ENCODE measurements around the gene SFXN3. TPM values are rescaled to one million over a fixed set of nuclear protein-coding genes. Genes with fewer than 3 reads are reported as not detected.

SFXN3 gene
- total RNA-seq, 4 donors from 2014 or later: 35.8 to 56.8 (median 43.3) TPM

DNA sequence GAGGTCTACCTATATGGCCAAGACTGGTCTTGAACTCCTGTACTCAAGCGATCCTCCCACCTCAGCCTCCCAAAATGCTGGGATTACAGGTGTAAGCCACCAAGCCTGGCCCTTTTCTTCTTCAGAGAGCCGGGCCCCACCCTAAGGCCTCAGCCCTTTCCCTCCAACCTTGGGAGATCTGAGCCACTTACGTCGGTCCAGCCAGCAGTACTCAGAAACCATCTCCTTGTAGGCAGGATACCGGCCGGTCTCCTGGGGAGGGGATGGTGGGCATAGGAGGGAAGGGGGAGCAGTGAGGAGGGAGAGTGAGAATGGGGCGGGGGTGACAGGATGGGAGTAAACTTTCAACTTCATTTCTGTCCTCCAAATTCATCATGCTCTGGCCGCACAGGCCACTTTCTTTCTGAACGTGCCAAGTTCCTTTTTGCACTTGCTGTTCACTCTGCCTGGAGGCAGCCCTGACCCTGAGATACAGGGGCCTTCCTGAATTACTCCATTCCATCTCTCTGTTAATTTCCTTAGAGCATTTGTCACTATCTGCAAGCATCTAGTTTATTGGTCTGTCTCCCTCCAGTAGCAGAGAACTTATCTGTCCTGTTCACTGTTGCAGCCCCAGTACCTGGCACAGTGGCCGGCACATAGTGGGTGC, 10.5 kb upstream of the SFXN3 start:
- intact Hi-C loops (cut with DNase I): no loop called here
- WGBS, 2 donors: 80 to 87% methylated on average over 10 of the region's 10 CpGs
- Histone ChIP-seq H3K4me3 (replicated peaks in 1 of 3) (no peak overlapping the region), H3K27ac (no peak overlapping the region), H3K27me3 (peaks cover 7% of the 10 kb centered on the region), H3K4me1 (peaks cover 0 to 7% of the 10 kb centered on the region in 2 donors), H3K9me3 (no peaks in the 10 kb centered on the region), H3K36me3 (no peaks in the 10 kb centered on the region)
- no peak for DNase-seq
- TF ChIP-seq, protein P1, sequence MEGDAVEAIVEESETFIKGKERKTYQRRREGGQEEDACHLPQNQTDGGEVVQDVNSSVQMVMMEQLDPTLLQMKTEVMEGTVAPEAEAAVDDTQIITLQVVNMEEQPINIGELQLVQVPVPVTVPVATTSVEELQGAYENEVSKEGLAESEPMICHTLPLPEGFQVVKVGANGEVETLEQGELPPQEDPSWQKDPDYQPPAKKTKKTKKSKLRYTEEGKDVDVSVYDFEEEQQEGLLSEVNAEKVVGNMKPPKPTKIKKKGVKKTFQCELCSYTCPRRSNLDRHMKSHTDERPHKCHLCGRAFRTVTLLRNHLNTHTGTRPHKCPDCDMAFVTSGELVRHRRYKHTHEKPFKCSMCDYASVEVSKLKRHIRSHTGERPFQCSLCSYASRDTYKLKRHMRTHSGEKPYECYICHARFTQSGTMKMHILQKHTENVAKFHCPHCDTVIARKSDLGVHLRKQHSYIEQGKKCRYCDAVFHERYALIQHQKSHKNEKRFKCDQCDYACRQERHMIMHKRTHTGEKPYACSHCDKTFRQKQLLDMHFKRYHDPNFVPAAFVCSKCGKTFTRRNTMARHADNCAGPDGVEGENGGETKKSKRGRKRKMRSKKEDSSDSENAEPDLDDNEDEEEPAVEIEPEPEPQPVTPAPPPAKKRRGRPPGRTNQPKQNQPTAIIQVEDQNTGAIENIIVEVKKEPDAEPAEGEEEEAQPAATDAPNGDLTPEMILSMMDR (IDR thresholded peaks at IDR 0.05): no peak
- TF ChIP-seq POLR2A (IDR thresholded peaks at IDR 0.05): no peak

DNA sequence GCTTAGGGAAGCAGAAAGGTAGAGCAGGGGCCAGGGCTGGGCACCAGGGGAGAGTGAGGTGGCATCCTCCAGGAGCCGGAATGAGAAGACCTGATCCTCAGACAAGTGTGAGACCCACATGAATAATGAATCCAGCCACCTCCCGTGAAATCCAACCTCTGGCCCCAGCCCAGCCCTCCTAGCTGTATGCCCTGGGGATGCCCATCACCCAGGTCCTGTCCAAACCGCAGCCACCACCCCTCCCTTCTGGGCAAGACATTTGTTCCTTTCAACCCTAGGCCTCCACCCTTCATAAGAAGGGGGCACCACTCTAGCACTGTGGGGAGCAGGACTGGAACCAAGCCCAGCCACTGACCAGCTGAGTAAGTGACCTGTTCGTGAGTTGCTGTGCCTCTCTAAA, 9.8 kb upstream of the SFXN3 start:
- peaks cover 7% of the 10 kb centered on the region for H3K27me3 ChIP-seq
- H3K27ac ChIP-seq: no peak overlapping the region
- no peak for DNase-seq
- H3K4me1 ChIP-seq: peaks cover 0 to 7% of the 10 kb centered on the region in 2 donors
- H3K9me3 ChIP-seq: no peaks in the 10 kb centered on the region
- no peak for TF ChIP-seq POLR2A (IDR thresholded peaks at IDR 0.05)
- TF ChIP-seq, protein P1 (IDR thresholded peaks at IDR 0.05): no peak
- no peak overlapping the region for H3K4me3 ChIP-seq (replicated peaks in 1 of 3)
- 86 to 90% methylated on average over 4 of the region's 4 CpGs for WGBS, 2 donors
- intact Hi-C loops (cut with DNase I): no loop called here
- H3K36me3 ChIP-seq: no peaks in the 10 kb centered on the region

DNA sequence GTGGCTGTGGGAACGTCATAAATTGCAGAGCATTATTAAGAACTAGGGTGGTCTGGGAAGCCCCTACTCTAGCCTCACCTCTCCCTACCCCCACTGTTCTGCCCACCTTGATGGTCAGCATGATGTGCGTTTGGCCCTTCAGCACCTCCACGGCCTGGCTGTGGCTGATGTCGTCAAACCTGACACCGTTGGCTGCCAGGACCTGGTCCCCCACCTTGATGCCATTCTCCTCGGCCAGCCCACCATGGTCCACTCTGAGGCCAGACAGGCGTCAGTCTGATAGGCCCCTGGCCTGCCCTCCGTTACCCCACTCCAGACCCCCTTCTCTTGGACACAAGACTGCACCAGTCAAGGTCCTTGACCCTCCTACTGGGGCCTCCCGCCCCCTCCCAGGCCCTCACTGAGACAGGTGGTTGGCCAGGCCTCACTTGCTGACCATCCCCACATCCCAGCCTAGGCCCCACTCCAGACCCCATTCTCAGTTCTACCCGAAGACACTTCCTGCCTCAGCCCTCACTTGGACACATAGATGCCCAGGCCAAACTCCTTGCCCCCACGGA, 9.3 kb upstream of the SFXN3 start:
- no peaks in the 10 kb centered on the region for H3K36me3 ChIP-seq
- H3K27ac ChIP-seq: no peak overlapping the region
- WGBS, 2 donors: 83 to 88% methylated on average over 10 to 11 of the region's 11 CpGs
- no peak for DNase-seq
- no peak overlapping the region for H3K4me3 ChIP-seq (replicated peaks in 1 of 3)
- H3K4me1 ChIP-seq: peaks cover 0 to 7% of the 10 kb centered on the region in 2 donors
- intact Hi-C loops (cut with DNase I): no loop called here
- H3K9me3 ChIP-seq: no peaks in the 10 kb centered on the region
- TF ChIP-seq, protein P1 (IDR thresholded peaks at IDR 0.05): no peak
- no peak for TF ChIP-seq POLR2A (IDR thresholded peaks at IDR 0.05)
- H3K27me3 ChIP-seq: peaks cover 7% of the 10 kb centered on the region

DNA sequence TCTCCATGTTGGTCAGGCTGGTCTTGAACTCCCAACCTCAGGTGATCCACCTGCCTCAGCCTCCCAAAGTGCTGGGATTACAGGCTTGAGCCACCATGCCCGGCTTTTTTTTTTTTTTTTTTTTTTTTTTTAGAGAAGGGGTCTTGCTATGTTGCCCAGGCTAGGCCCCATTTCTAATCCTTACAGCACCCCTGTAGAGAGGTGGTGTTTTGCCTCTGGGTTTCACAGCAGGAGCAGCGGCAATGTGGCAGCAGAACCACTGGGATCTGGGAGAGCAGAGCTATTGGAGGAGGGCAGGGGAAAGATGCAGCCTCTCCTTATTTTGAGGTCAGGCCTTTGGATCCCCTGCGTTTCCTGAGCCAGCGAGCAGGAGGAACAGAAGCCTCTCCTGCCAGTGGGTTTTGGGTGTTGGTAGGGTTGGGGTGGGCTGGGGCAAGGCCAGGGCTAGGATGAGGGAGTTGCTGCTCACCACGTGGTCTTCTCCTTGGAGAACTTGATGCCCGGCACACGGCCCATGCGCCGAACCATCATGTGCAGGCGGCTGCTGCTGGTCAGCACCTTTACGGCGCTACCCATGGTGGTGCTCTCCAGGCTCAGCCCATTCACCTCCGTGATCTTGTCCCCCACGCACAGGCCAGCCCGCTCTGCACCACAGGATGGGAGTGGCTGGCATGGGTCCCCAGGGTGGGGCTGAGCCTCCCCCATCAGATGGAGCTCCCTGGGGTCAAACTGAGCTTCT, 7.9 kb upstream of the SFXN3 start:
- no peaks in the 10 kb centered on the region for H3K9me3 ChIP-seq
- peaks cover 0 to 7% of the 10 kb centered on the region in 2 donors for H3K4me1 ChIP-seq
- DNase-seq: no peak
- H3K4me3 ChIP-seq (replicated peaks in 1 of 3): no peak overlapping the region
- H3K27me3 ChIP-seq: no peaks in the 10 kb centered on the region
- no peaks in the 10 kb centered on the region for H3K36me3 ChIP-seq
- no peak for TF ChIP-seq POLR2A (IDR thresholded peaks at IDR 0.05)
- TF ChIP-seq, protein P1 (IDR thresholded peaks at IDR 0.05): no peak
- intact Hi-C loops (cut with DNase I): no loop called here
- H3K27ac ChIP-seq: no peak overlapping the region
- 92 to 96% methylated on average over 10 to 11 of the region's 15 CpGs for WGBS, 2 donors
